ENCODE results near the gene PLEKHH1.
A peak's percentile ranks its signal among the peaks of the same experiment; 100 is the strongest.

The PLEKHH1 gene

GRCh38 chr14:67580336-67581171 lies 47.5 kb downstream of the PLEKHH1 start:
- no peak overlapping the region for H3K9ac ChIP-seq (ENCODE audit: low read length)
- no peak overlapping the region for H2BK5ac ChIP-seq (ENCODE audit: low read length)
- H2BK15ac ChIP-seq (replicated peaks; ENCODE audit: low read depth), result no peak overlapping the region
- H2BK120ac ChIP-seq (ENCODE audit: low read depth, low read length), result no peak overlapping the region
- H3K79me2 ChIP-seq (ENCODE audit: control insufficient read depth, insufficient read depth, low read length), result no peaks in the 10 kb centered on the region
- H2AK5ac ChIP-seq (ENCODE audit: low read length), result no peak overlapping the region
- no peak overlapping the region for H3K4ac ChIP-seq (ENCODE audit: low read depth, low read length)
- peaks cover 3% of the 10 kb centered on the region for H3K36me3 ChIP-seq (ENCODE audit: control insufficient read depth, insufficient read depth, low read length)
- no peak overlapping the region for H4K5ac ChIP-seq (ENCODE audit: low read length)
- H3K4me2 ChIP-seq (ENCODE audit: low read length), result no peak overlapping the region
- H3K27ac ChIP-seq (ENCODE audit: low read depth, low read length), result no peak overlapping the region
- H3K56ac ChIP-seq (ENCODE audit: low read length), result no peak overlapping the region
- no peaks in the 10 kb centered on the region for H3K4me1 ChIP-seq (ENCODE audit: control insufficient read depth, low read depth, low read length)
- H4K8ac ChIP-seq (ENCODE audit: low read depth, low read length), result no peak overlapping the region
- WGBS (ENCODE audit: extremely low coverage, insufficient coverage, low lambda C conversion rate), result no CpG with 5 or more reads among the region's 11 CpGs
- no peaks in the 10 kb centered on the region for H3K27me3 ChIP-seq (ENCODE audit: insufficient read depth, low read length, poor library complexity)
- H3K79me1 ChIP-seq (ENCODE audit: low read length), result no peaks in the 10 kb centered on the region
- no peak overlapping the region for H3K4me3 ChIP-seq (ENCODE audit: low read length)
- no peak overlapping the region for H3K18ac ChIP-seq (ENCODE audit: low read length)
- no peak for DNase-seq
- H3K23ac ChIP-seq (ENCODE audit: low read length), result no peak overlapping the region

DNA sequence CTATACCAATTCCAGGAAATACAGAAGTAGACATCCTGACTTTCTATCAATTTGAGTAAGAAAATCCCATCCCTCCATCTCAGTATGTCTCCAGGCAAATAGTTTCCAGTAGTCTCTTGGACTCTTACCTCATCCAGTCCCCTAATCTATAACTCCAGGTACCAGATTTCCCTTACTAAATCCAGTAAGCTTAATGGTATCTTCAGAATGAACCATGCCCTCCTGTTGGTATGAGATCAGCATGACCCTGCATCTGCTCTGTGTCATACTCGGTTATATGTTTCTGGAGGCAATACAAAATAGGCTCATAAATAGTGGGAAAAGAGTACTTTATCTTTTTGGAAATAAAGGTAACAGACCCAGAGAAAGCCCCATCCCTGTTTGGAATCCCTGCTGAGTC lies 48.6 kb downstream of the PLEKHH1 start:
- Histone ChIP-seq H2BK15ac (replicated peaks; ENCODE audit: low read depth) (no peak overlapping the region), H3K79me1 (ENCODE audit: low read length) (no peaks in the 10 kb centered on the region), H2AK5ac (ENCODE audit: low read length) (no peak overlapping the region), H2BK5ac (ENCODE audit: low read length) (no peak overlapping the region), H3K9ac (ENCODE audit: low read length) (no peak overlapping the region), H3K4ac (ENCODE audit: low read depth, low read length) (no peak overlapping the region), H3K18ac (ENCODE audit: low read length) (no peak overlapping the region), H4K8ac (ENCODE audit: low read depth, low read length) (no peak overlapping the region), H3K4me3 (ENCODE audit: low read length) (no peak overlapping the region), H3K4me2 (ENCODE audit: low read length) (no peak overlapping the region), H3K27me3 (ENCODE audit: insufficient read depth, low read length, poor library complexity) (no peaks in the 10 kb centered on the region), H3K27ac (ENCODE audit: low read depth, low read length) (no peak overlapping the region), H3K36me3 (ENCODE audit: control insufficient read depth, insufficient read depth, low read length) (peaks cover 3% of the 10 kb centered on the region), H3K56ac (ENCODE audit: low read length) (no peak overlapping the region), H3K23ac (ENCODE audit: low read length) (no peak overlapping the region), H3K79me2 (ENCODE audit: control insufficient read depth, insufficient read depth, low read length) (no peaks in the 10 kb centered on the region), H4K5ac (ENCODE audit: low read length) (no peak overlapping the region), H2BK120ac (ENCODE audit: low read depth, low read length) (no peak overlapping the region), H3K4me1 (ENCODE audit: control insufficient read depth, low read depth, low read length) (no peaks in the 10 kb centered on the region)
- no peak for DNase-seq
- no CpG with 5 or more reads among the region's 1 CpG for WGBS (ENCODE audit: extremely low coverage, insufficient coverage, low lambda C conversion rate)

DNA sequence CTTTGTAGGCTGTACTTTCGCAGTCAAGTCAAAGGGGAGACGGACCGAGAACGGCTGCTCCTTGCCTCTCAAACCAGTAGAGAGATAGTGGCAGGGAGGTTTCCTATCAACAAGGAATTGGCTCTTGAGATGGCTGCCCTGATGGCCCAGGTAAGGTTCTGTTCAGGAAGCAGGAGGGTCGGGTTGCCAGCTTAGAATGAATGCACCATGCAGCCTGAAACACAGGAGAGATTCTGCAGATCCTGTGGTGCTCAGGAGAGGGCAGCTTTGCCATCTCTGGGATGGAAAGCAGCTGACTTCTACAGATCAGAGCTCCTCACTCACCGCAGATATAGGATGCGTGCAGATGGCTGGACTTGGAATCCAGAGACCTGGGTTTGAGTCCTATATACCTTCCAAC lies 49.0 kb downstream of the PLEKHH1 start:
- no peaks in the 10 kb centered on the region for H3K79me2 ChIP-seq (ENCODE audit: control insufficient read depth, insufficient read depth, low read length)
- no peak overlapping the region for H3K4me3 ChIP-seq (ENCODE audit: low read length)
- no peaks in the 10 kb centered on the region for H3K79me1 ChIP-seq (ENCODE audit: low read length)
- no peak overlapping the region for H3K56ac ChIP-seq (ENCODE audit: low read length)
- no peak overlapping the region for H2BK120ac ChIP-seq (ENCODE audit: low read depth, low read length)
- no CpG with 5 or more reads among the region's 7 CpGs for WGBS (ENCODE audit: extremely low coverage, insufficient coverage, low lambda C conversion rate)
- H3K27me3 ChIP-seq (ENCODE audit: insufficient read depth, low read length, poor library complexity), result no peaks in the 10 kb centered on the region
- H3K9ac ChIP-seq (ENCODE audit: low read length), result no peak overlapping the region
- H3K27ac ChIP-seq (ENCODE audit: low read depth, low read length), result no peak overlapping the region
- H4K5ac ChIP-seq (ENCODE audit: low read length), result no peak overlapping the region
- H3K23ac ChIP-seq (ENCODE audit: low read length), result no peak overlapping the region
- H3K4me2 ChIP-seq (ENCODE audit: low read length), result no peak overlapping the region
- H3K4ac ChIP-seq (ENCODE audit: low read depth, low read length), result no peak overlapping the region
- no peak for DNase-seq
- H3K18ac ChIP-seq (ENCODE audit: low read length), result no peak overlapping the region
- H3K4me1 ChIP-seq (ENCODE audit: control insufficient read depth, low read depth, low read length), result no peaks in the 10 kb centered on the region
- H2AK5ac ChIP-seq (ENCODE audit: low read length), result no peak overlapping the region
- H4K8ac ChIP-seq (ENCODE audit: low read depth, low read length), result no peak overlapping the region
- H2BK5ac ChIP-seq (ENCODE audit: low read length), result no peak overlapping the region
- no peak overlapping the region for H2BK15ac ChIP-seq (replicated peaks; ENCODE audit: low read depth)
- H3K36me3 ChIP-seq (ENCODE audit: control insufficient read depth, insufficient read depth, low read length), result peaks cover 3% of the 10 kb centered on the region

DNA sequence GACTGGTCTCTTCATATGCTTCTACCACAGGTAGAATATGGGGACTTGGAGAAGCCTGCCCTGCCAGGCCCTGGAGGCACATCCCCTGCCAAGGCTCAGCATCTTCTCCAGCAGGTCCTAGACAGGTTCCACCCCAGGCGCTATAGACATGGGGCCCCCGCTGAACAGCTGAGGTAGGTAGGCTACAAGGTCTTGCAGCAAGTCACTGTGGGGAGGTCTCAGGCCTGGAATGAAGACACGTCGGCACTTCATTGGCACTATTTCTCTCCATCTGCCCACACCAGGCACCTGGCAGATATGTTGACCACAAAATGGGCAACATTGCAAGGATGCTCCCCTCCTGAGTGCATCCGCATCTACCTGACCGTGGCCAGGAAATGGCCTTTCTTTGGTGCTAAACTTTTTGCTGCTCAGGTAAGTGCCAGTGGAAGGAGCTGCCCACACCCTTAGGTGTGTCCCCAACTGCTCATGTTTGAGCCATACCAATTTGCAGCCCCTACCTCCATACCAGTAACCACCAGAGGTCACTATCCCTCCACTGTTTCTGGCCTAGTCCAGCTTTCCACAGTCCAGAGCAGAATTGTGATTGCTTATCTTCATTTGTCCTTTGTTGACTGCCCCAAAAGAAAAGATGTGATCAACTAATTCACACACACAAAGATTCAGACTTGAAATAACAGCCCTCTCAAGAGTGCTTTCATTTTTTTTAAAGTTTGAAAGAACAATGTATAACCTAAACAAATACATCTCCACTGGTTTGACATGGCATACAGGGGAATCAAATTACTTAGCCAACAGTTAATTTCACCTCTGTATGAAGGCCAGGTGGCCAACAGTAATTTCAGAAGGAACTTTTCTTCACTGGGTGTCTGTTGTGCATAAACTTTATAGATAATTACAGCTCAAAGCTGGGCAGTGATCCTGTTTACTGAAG lies 50.9 kb downstream of the PLEKHH1 start:
- peak; percentile 55 for DNase-seq
- Histone ChIP-seq H3K36me3 (ENCODE audit: control insufficient read depth, insufficient read depth, low read length) (peaks cover 1% of the 10 kb centered on the region), H3K79me1 (ENCODE audit: low read length) (no peaks in the 10 kb centered on the region), H2BK5ac (ENCODE audit: low read length) (no peak overlapping the region), H3K27me3 (ENCODE audit: insufficient read depth, low read length, poor library complexity) (no peaks in the 10 kb centered on the region), H2BK120ac (ENCODE audit: low read depth, low read length) (no peak overlapping the region), H4K5ac (ENCODE audit: low read length) (no peak overlapping the region), H3K23ac (ENCODE audit: low read length) (no peak overlapping the region), H3K56ac (ENCODE audit: low read length) (no peak overlapping the region), H3K27ac (ENCODE audit: low read depth, low read length) (no peak overlapping the region), H2AK5ac (ENCODE audit: low read length) (no peak overlapping the region), H3K4me1 (ENCODE audit: control insufficient read depth, low read depth, low read length) (no peaks in the 10 kb centered on the region), H3K4me3 (ENCODE audit: low read length) (no peak overlapping the region), H3K4ac (ENCODE audit: low read depth, low read length) (no peak overlapping the region), H2BK15ac (replicated peaks; ENCODE audit: low read depth) (no peak overlapping the region), H3K9ac (ENCODE audit: low read length) (no peak overlapping the region), H4K8ac (ENCODE audit: low read depth, low read length) (no peak overlapping the region), H3K18ac (ENCODE audit: low read length) (no peak overlapping the region), H3K4me2 (ENCODE audit: low read length) (no peak overlapping the region), H3K79me2 (ENCODE audit: control insufficient read depth, insufficient read depth, low read length) (no peaks in the 10 kb centered on the region)
- WGBS (ENCODE audit: extremely low coverage, insufficient coverage, low lambda C conversion rate), result no CpG with 5 or more reads among the region's 6 CpGs

DNA sequence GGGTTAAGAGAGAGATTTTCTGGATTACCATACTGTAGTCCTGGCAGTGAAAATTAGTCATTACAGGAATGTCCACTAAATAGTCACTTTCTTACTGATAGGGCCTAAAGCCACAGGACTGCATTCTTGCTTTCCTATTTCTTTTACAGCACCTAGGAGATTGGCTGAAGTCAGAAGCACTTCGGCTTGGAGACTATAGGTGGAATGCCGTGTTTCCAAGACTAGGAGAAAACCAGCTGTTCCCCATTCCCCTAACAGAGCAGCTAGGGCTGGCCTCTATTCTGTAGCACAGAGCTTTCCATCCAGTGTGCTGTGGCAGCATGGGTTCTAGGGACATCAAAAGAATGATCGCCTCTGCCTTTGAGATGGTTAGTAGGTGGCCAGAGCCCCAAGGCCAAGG lies 51.9 kb downstream of the PLEKHH1 start:
- H3K4ac ChIP-seq (ENCODE audit: low read depth, low read length), result no peak overlapping the region
- no peak overlapping the region for H3K23ac ChIP-seq (ENCODE audit: low read length)
- H2BK5ac ChIP-seq (ENCODE audit: low read length), result no peak overlapping the region
- H2AK5ac ChIP-seq (ENCODE audit: low read length), result no peak overlapping the region
- H4K8ac ChIP-seq (ENCODE audit: low read depth, low read length), result no peak overlapping the region
- no peak overlapping the region for H2BK120ac ChIP-seq (ENCODE audit: low read depth, low read length)
- H3K9ac ChIP-seq (ENCODE audit: low read length), result no peak overlapping the region
- no peak overlapping the region for H4K5ac ChIP-seq (ENCODE audit: low read length)
- no peak overlapping the region for H3K4me3 ChIP-seq (ENCODE audit: low read length)
- H3K79me2 ChIP-seq (ENCODE audit: control insufficient read depth, insufficient read depth, low read length), result no peaks in the 10 kb centered on the region
- no peak overlapping the region for H3K56ac ChIP-seq (ENCODE audit: low read length)
- H3K4me1 ChIP-seq (ENCODE audit: control insufficient read depth, low read depth, low read length), result no peaks in the 10 kb centered on the region
- H3K4me2 ChIP-seq (ENCODE audit: low read length), result no peak overlapping the region
- WGBS (ENCODE audit: extremely low coverage, insufficient coverage, low lambda C conversion rate), result no CpG with 5 or more reads among the region's 3 CpGs
- no peak overlapping the region for H3K18ac ChIP-seq (ENCODE audit: low read length)
- H3K79me1 ChIP-seq (ENCODE audit: low read length), result no peaks in the 10 kb centered on the region
- H3K27me3 ChIP-seq (ENCODE audit: insufficient read depth, low read length, poor library complexity), result no peaks in the 10 kb centered on the region
- no peaks in the 10 kb centered on the region for H3K36me3 ChIP-seq (ENCODE audit: control insufficient read depth, insufficient read depth, low read length)
- no peak overlapping the region for H3K27ac ChIP-seq (ENCODE audit: low read depth, low read length)
- no peak overlapping the region for H2BK15ac ChIP-seq (replicated peaks; ENCODE audit: low read depth)
- no peak for DNase-seq
